DND-41 (cell line): ENCODE data around the gene E2F4.
A peak's percentile ranks its signal among the peaks of the same experiment; 100 is the strongest.

Experiments used
- ATAC-seq: fragments of 200-7000 bp; cut with Tn5 transposase; 3 replicates; pipeline ENCODE4 v1.9.1; 2021; ENCODE audit warnings: low read depth; ENCODE audit not compliant: insufficient read depth
- DNase-seq: peaks from one replicate; pipeline ENCODE4 v3.0.0-alpha.2; 2020
- H2AFZ ChIP-seq: 2 replicates; pipeline ENCODE4 v1.6.0; 2012; ENCODE audit warnings: low read depth, low read length
- H3K27ac ChIP-seq: 2 replicates; pipeline ENCODE4 v1.5.1; 2012; ENCODE audit warnings: low read length, inconsistent platforms
- H3K27me3 ChIP-seq: fragments of 200-600 bp; sonication (generic); 2 replicates; pipeline ENCODE4 v1.6.0; 2012; ENCODE audit warnings: low read length, mild to moderate bottlenecking, inconsistent platforms; ENCODE audit not compliant: insufficient read depth, poor library complexity
- H3K36me3 ChIP-seq: 2 replicates; pipeline ENCODE4 v1.5.1; 2012; ENCODE audit warnings: low read length, inconsistent platforms; ENCODE audit not compliant: insufficient read depth
- H3K4me1 ChIP-seq: 2 replicates; pipeline ENCODE4 v1.5.1; 2012; ENCODE audit warnings: mild to moderate bottlenecking, low read length; ENCODE audit not compliant: insufficient read depth
- H3K4me2 ChIP-seq: 2 replicates; pipeline ENCODE4 v1.6.0; 2012; ENCODE audit warnings: mild to moderate bottlenecking, moderate library complexity, low read length, inconsistent platforms; ENCODE audit not compliant: insufficient read depth
- H3K4me3 ChIP-seq, 2 experiments: fragments of 200-600 bp in 1 of 2; shearing (Covaris generic) in 1 of 2; 2 replicates each; pipeline ENCODE4 v1.5.1; 2012 to 2016; ENCODE audit warnings: inconsistent platforms in 2 of 2, low read length in 2 of 2, mild to moderate bottlenecking in 2 of 2, low read depth in 1 of 2, moderate library complexity in 1 of 2
- H3K79me2 ChIP-seq: 2 replicates; pipeline ENCODE4 v1.6.0; 2012; ENCODE audit warnings: low read length, inconsistent platforms; ENCODE audit not compliant: insufficient read depth
- H3K9ac ChIP-seq: 2 replicates; pipeline ENCODE4 v1.6.0; 2012; ENCODE audit warnings: low read depth, mild to moderate bottlenecking, inconsistent platforms, low read length, moderate library complexity
- H3K9me3 ChIP-seq: 2 replicates; pipeline ENCODE4 v1.5.1; 2012; ENCODE audit warnings: low read length, moderate library complexity, mild to moderate bottlenecking, inconsistent platforms; ENCODE audit not compliant: insufficient read depth, severe bottlenecking
- H4K20me1 ChIP-seq: 2 replicates; pipeline ENCODE4 v1.6.0; 2012; ENCODE audit warnings: low read length; ENCODE audit not compliant: insufficient read depth
- CTCF ChIP-seq: IDR thresholded peaks from 2 replicates; pipeline ENCODE4 v1.5.1; 2012; ENCODE audit warnings: borderline replicate concordance, low read length, moderate library complexity, mild to moderate bottlenecking; ENCODE audit not compliant: poor library complexity, severe bottlenecking; ENCODE audit errors: extremely low read depth
- EZH2 ChIP-seq: IDR thresholded peaks from 3 replicates; pipeline ENCODE4 v1.6.1; 2012; ENCODE audit warnings: borderline replicate concordance, low read depth, mild to moderate bottlenecking, moderate library complexity, low read length, inconsistent platforms; ENCODE audit not compliant: severe bottlenecking

E2F4 gene

GRCh38 chr16:67190448-67191399 lies 1.2 kb upstream of the E2F4 start:
- peak overlapping the region; percentile 96 for H3K4me2 ChIP-seq
- TF ChIP-seq CTCF (no peak), EZH2 (no peak)
- ATAC-seq: no peak

GRCh38 chr16:67191411-67191994 lies 452 bp upstream of the E2F4 start:
- Histone ChIP-seq H3K79me2 (peaks cover 41% of the 10 kb centered on the region), H3K4me2 (peak overlapping the region; percentile 96), H3K36me3 (peaks cover 42% of the 10 kb centered on the region), H3K4me3 (peak overlapping the region; percentile 92 to 94; a peak in 3 of 4 replicates), H4K20me1 (peaks cover 29% of the 10 kb centered on the region), H3K9me3 (no peaks in the 10 kb centered on the region), H3K27me3 (no peaks in the 10 kb centered on the region), H2AFZ (peak overlapping the region; percentile 80), H3K4me1 (peaks cover 37% of the 10 kb centered on the region), H3K9ac (peak overlapping the region; percentile 85), H3K27ac (peak overlapping the region; percentile 80)
- no peak for TF ChIP-seq CTCF
- no peak for TF ChIP-seq EZH2
- no peak for DNase-seq
- ATAC-seq: 0 out of 3 replicates have a peak, but pooled peaks have one; percentile 0

More at GRCh38 chr16:67190448-67191399, 1.2 kb upstream of the E2F4 start:
- Histone ChIP-seq H3K36me3 (peaks cover 34% of the 10 kb centered on the region), H3K9me3 (no peaks in the 10 kb centered on the region), H3K27ac (no peak overlapping the region), H4K20me1 (peaks cover 25% of the 10 kb centered on the region), H3K9ac (peak overlapping the region; percentile 85), H3K4me1 (peaks cover 40% of the 10 kb centered on the region), H2AFZ (peak overlapping the region; percentile 80), H3K79me2 (peaks cover 41% of the 10 kb centered on the region), H3K4me3 (peak overlapping the region in 1 of 2 experiments; percentile 94; a peak in 1 of 4 replicates), H3K27me3 (no peaks in the 10 kb centered on the region)
- DNase-seq: no peak

- H4K20me1 ChIP-seq: peaks cover 41% of the 10 kb centered on the region
- ATAC-seq (no peak), DNase-seq (peak; percentile 22)
- no peak overlapping the region for H2AFZ ChIP-seq
- H3K27ac ChIP-seq: peak overlapping the region; percentile 80
- H3K36me3 ChIP-seq: peaks cover 55% of the 10 kb centered on the region
- peak overlapping the region; percentile 85 for H3K9ac ChIP-seq
- no peaks in the 10 kb centered on the region for H3K9me3 ChIP-seq
- no peak for TF ChIP-seq CTCF
- TF ChIP-seq EZH2: no peak
- H3K4me3 ChIP-seq: peak overlapping the region; percentile 92 to 94
- H3K4me2 ChIP-seq: peak overlapping the region; percentile 96
- peaks cover 41% of the 10 kb centered on the region for H3K79me2 ChIP-seq
- H3K4me1 ChIP-seq: peaks cover 37% of the 10 kb centered on the region
- H3K27me3 ChIP-seq: no peaks in the 10 kb centered on the region
Measured at GRCh38 chr16:67192781-67193361, 916 bp downstream of the E2F4 start.
